ENCODE measurements around the gene TRPV2.

Gene TRPV2

GRCh38 chr17:16477255-16477654 lies 61.9 kb downstream of the TRPV2 start:
- no peak for DNase-seq (ENCODE audit: low read depth, low spot score)

GRCh38 chr17:16477666-16478065 lies 62.3 kb downstream of the TRPV2 start:
- DNase-seq (ENCODE audit: low read depth, low spot score) = no peak

GRCh38 chr17:16478649-16479048 lies 63.3 kb downstream of the TRPV2 start:
- DNase-seq (ENCODE audit: low read depth, low spot score) = no peak

- DNase-seq (ENCODE audit: low read depth, low spot score) = no peak
These were observed 63.9 kb downstream of the TRPV2 start for GRCh38 chr17:16479264-16479663.

- no peak for DNase-seq (ENCODE audit: low read depth, low spot score)
These were observed 65.6 kb downstream of the TRPV2 start for GRCh38 chr17:16480995-16481394.

GRCh38 chr17:16482253-16482652 lies 66.9 kb downstream of the TRPV2 start:
- DNase-seq (ENCODE audit: low read depth, low spot score) = no peak

- DNase-seq (ENCODE audit: low read depth, low spot score) = no peak
These were observed 67.8 kb downstream of the TRPV2 start for GRCh38 chr17:16483021-16483645.

GRCh38 chr17:16484445-16485175 lies 69.2 kb downstream of the TRPV2 start:
- no peak for DNase-seq (ENCODE audit: low read depth, low spot score)
